Activated T-helper 2 cell treated with anti-CD3 and anti-CD28 coated beads, Interferon-gamma antibody, Interleukin-2, Interleukin-4, amounts not matched to agents 10 μg/mL and 5 μg/mL and 100 μg/mL, durations not matched to agents 14 hours and 24 hours and 36 hours (primary cell): ENCODE data around the gene CTAG1B. TPM values are rescaled to one million over a fixed set of nuclear protein-coding genes. Genes with fewer than 3 reads are reported as not detected.
"Not testable (repeated sequence)": the region's sequence is repeated elsewhere in the genome, so short reads cannot be mapped to it uniquely, and the experiment has no call there.

Experiments used
- DNase-seq: peaks from one replicate; pipeline ENCODE4 v3.0.0; 2021; ENCODE audit warnings: low spot score
- H3K27ac Mint-ChIP-seq: one replicate; pipeline ENCODE4 v1.8.0; 2021; ENCODE audit warnings: mixed read lengths
- H3K27me3 Mint-ChIP-seq: one replicate; pipeline ENCODE4 v1.8.0; 2021; ENCODE audit warnings: low read depth, mixed read lengths
- H3K36me3 Mint-ChIP-seq: one replicate; pipeline ENCODE4 v1.8.0; 2021; ENCODE audit warnings: low read depth, mixed read lengths
- H3K4me1 Mint-ChIP-seq: one replicate; pipeline ENCODE4 v1.8.0; 2021; ENCODE audit warnings: low read depth, mixed read lengths
- H3K4me3 Mint-ChIP-seq: one replicate; pipeline ENCODE4 v1.8.0; 2021; ENCODE audit warnings: low read depth, mild to moderate bottlenecking, moderate library complexity, mixed read lengths
- H3K9me3 Mint-ChIP-seq: one replicate; pipeline ENCODE4 v1.8.0; 2021; ENCODE audit warnings: mixed read lengths
- intact Hi-C: fragments of 100-400 bp; cut with micrococcal nuclease; formaldehyde crosslinking; loops from one replicate; pipeline ENCODE4 v1.15.1; 2023
- total RNA-seq: library from RNA; stranded (reverse); gene quantifications from 2 replicates; pipeline ENCODE4 v1.2.3, GENCODE V29; 2022

The CTAG1B gene
- total RNA-seq, 1 donor from 2014 or later = not detected

DNA sequence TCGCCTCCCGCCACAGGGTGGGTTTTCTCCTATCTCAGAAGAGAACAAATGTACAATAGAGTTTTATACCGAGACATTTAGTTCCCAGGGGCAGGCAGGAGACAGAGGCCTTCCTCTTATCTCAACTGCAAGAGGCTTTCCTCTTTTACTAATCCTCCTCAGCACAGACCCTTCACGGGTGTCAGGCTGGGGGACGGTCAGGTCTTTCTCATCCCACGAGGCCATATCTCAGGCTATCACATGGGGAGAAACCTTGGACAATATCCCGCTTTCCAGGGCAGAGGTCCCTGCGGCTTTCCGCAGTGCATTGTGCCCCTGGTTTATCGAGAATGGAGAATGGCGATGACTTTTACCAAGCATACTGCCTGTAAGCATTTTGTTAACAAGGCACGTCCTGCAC, 10.3 kb downstream of the CTAG1B start:
- H3K4me3 Mint-ChIP-seq, H3K27me3 Mint-ChIP-seq, intact Hi-C loops, H3K9me3 Mint-ChIP-seq, DNase-seq, H3K36me3 Mint-ChIP-seq, H3K27ac Mint-ChIP-seq: not testable (repeated sequence)
- H3K4me1 Mint-ChIP-seq = peaks cover 13% of the 10 kb centered on the region

- intact Hi-C loops, H3K27ac Mint-ChIP-seq, H3K4me3 Mint-ChIP-seq, H3K27me3 Mint-ChIP-seq, H3K36me3 Mint-ChIP-seq, H3K9me3 Mint-ChIP-seq, DNase-seq: not testable (repeated sequence)
- peaks cover 13% of the 10 kb centered on the region for H3K4me1 Mint-ChIP-seq
Measured at GRCh38 chrX:154607976-154608375, 11.1 kb downstream of the CTAG1B start.

GRCh38 chrX:154607370-154607769, 11.7 kb downstream of the CTAG1B start:
- H3K27ac Mint-ChIP-seq = no peak overlapping the region
- H3K4me3 Mint-ChIP-seq = no peak overlapping the region
- no peak for DNase-seq
- intact Hi-C loops = no loop called here
- no peaks in the 10 kb centered on the region for H3K36me3 Mint-ChIP-seq
- no peaks in the 10 kb centered on the region for H3K9me3 Mint-ChIP-seq
- H3K4me1 Mint-ChIP-seq = peaks cover 13% of the 10 kb centered on the region
- no peaks in the 10 kb centered on the region for H3K27me3 Mint-ChIP-seq

- no peak overlapping the region for H3K27ac Mint-ChIP-seq
- DNase-seq = no peak
- H3K36me3 Mint-ChIP-seq = no peaks in the 10 kb centered on the region
- H3K4me3 Mint-ChIP-seq = no peak overlapping the region
- H3K27me3 Mint-ChIP-seq = peaks cover 3% of the 10 kb centered on the region
- H3K9me3 Mint-ChIP-seq = no peaks in the 10 kb centered on the region
- H3K4me1 Mint-ChIP-seq = peaks cover 13% of the 10 kb centered on the region
- intact Hi-C loops = no loop called here
Measured at GRCh38 chrX:154605566-154605965, 13.5 kb downstream of the CTAG1B start.

DNA sequence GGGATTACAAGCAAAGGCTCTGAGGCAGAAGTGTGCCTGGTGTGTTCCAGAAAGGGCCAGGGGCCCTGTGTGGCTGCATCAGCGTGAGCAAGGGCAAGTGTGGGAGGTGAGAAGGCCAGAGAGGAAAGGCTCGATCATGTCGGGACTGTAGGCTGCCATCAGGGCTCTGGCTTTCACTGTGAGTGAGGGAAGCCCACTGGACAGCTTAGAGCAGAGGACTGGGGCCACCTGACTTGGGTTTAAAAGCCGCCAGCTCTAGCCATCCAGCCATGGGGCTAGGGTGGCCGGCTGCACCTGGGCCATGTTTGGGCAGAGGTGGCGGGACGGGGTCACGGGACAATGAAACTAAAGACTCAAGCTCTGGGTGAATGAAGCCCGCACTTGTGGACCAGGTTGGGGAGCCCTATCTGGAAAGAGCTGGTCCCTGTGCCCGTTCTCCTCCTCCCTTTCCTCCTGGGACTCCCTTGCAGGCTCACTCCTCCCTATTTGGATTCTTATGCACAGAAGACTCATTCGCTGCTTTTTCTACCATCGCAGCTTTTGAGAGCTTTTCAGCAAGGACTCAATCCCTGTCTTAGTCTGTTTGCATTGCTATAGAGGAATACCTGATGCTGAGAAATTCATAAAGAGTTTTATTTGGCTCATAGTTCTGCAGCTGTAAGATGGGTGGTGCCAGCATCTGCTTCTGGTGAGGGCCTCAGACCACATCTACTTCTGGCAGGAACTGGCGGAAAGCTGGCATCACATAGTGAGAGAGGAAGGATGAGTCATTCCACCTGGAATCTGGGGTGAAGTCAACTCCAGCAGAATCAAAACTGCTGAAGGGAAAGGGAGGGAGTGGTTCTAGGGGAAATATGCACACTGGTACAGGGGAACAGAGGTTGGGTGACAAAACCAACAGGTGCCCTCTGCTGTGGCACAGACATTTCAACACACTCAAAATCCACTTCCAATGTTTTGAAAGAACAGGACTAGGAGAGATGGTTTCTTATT, 15.3 kb downstream of the CTAG1B start:
- H3K9me3 Mint-ChIP-seq = no peaks in the 10 kb centered on the region
- H3K27ac Mint-ChIP-seq = no peak overlapping the region
- peaks cover 3% of the 10 kb centered on the region for H3K27me3 Mint-ChIP-seq
- no peaks in the 10 kb centered on the region for H3K36me3 Mint-ChIP-seq
- intact Hi-C loops = no loop called here
- H3K4me1 Mint-ChIP-seq = peaks cover 13% of the 10 kb centered on the region
- H3K4me3 Mint-ChIP-seq = no peak overlapping the region
- no peak for DNase-seq

GRCh38 chrX:154602766-154603437, 16.2 kb downstream of the CTAG1B start:
- Mint-ChIP-seq H3K4me1 (peaks cover 13% of the 10 kb centered on the region), H3K27ac (no peak overlapping the region), H3K9me3 (no peaks in the 10 kb centered on the region), H3K36me3 (no peaks in the 10 kb centered on the region), H3K27me3 (peaks cover 5% of the 10 kb centered on the region), H3K4me3 (no peak overlapping the region)
- no peak for DNase-seq
- intact Hi-C loops = no loop called here

- H3K36me3 Mint-ChIP-seq = no peaks in the 10 kb centered on the region
- peaks cover 12% of the 10 kb centered on the region for H3K4me1 Mint-ChIP-seq
- intact Hi-C loops = no loop called here
- no peaks in the 10 kb centered on the region for H3K9me3 Mint-ChIP-seq
- H3K4me3 Mint-ChIP-seq = no peak overlapping the region
- H3K27me3 Mint-ChIP-seq = peaks cover 8% of the 10 kb centered on the region
- no peak overlapping the region for H3K27ac Mint-ChIP-seq
- DNase-seq = no peak
Measured at GRCh38 chrX:154602226-154602625, 16.9 kb downstream of the CTAG1B start.

DNA sequence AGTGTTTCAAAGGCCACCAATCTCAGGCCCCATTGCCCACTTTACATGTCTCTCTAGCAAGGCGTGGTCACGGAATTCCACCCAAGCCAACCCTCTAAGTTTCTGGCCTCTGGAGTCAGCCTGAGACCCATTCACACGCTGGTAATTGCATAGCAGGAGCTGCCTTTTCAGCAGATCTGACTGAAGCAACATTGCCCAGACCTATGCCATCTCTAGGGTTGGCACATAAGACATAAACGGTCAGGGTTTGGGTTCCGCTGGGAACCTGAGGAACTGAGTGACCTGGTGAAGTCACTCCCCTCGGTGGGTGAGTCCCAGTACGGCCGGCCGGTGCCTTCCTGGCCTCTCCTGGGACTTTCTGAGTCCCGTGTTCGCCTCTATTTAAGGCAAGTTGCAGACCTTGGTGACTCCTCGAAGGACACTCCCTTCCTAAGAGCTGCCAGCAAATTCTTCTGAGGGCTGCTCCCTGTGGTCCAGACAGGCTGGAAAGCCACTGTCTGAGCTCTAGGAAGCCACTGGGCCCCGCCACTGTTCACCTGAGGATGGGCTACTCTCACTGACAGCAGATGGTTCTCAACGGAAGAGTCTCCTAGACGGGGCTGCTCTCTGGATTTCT, 18.2 kb downstream of the CTAG1B start:
- H3K36me3 Mint-ChIP-seq = no peaks in the 10 kb centered on the region
- intact Hi-C loops = no loop called here
- peaks cover 4% of the 10 kb centered on the region for H3K4me1 Mint-ChIP-seq
- H3K27me3 Mint-ChIP-seq = peaks cover 8% of the 10 kb centered on the region
- no peak overlapping the region for H3K27ac Mint-ChIP-seq
- no peak for DNase-seq
- no peaks in the 10 kb centered on the region for H3K9me3 Mint-ChIP-seq
- no peak overlapping the region for H3K4me3 Mint-ChIP-seq

GRCh38 chrX:154599531-154599930, 19.6 kb downstream of the CTAG1B start:
- no peak overlapping the region for H3K4me3 Mint-ChIP-seq
- no peaks in the 10 kb centered on the region for H3K36me3 Mint-ChIP-seq
- H3K27ac Mint-ChIP-seq = no peak overlapping the region
- peaks cover 9% of the 10 kb centered on the region for H3K4me1 Mint-ChIP-seq
- H3K27me3 Mint-ChIP-seq = peaks cover 13% of the 10 kb centered on the region
- intact Hi-C loops = no loop called here
- no peak for DNase-seq
- no peaks in the 10 kb centered on the region for H3K9me3 Mint-ChIP-seq

DNA sequence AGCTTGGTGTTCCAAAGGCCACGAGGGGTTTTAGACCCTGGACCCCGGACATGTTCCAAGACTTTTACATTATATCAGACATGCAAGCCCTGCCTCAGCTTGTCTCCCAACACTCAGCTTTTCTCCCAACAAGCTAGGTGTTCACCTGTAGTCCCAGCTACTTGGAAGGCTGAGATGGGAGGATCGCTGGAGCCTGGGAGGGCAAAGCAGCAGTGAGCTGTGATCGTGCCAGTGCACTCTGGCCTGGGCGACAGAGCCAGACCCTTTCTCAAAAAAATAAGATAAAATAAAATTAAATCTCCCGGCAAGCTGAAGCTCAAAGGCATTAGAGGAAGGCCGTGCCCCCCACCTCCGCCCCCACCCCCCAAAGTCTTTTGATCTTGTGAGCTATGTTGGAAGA, 20.4 kb downstream of the CTAG1B start:
- H3K36me3 Mint-ChIP-seq = no peaks in the 10 kb centered on the region
- intact Hi-C loops = no loop called here
- H3K27me3 Mint-ChIP-seq = peaks cover 13% of the 10 kb centered on the region
- H3K4me3 Mint-ChIP-seq = no peak overlapping the region
- DNase-seq = no peak
- peaks cover 9% of the 10 kb centered on the region for H3K4me1 Mint-ChIP-seq
- H3K9me3 Mint-ChIP-seq = no peaks in the 10 kb centered on the region
- no peak overlapping the region for H3K27ac Mint-ChIP-seq

GRCh38 chrX:154597221-154597620, 21.9 kb downstream of the CTAG1B start:
- peaks cover 16% of the 10 kb centered on the region for H3K27me3 Mint-ChIP-seq
- intact Hi-C loops = no loop called here
- DNase-seq = no peak
- H3K9me3 Mint-ChIP-seq = no peaks in the 10 kb centered on the region
- no peaks in the 10 kb centered on the region for H3K36me3 Mint-ChIP-seq
- H3K27ac Mint-ChIP-seq = no peak overlapping the region
- peaks cover 9% of the 10 kb centered on the region for H3K4me1 Mint-ChIP-seq
- no peak overlapping the region for H3K4me3 Mint-ChIP-seq

DNA sequence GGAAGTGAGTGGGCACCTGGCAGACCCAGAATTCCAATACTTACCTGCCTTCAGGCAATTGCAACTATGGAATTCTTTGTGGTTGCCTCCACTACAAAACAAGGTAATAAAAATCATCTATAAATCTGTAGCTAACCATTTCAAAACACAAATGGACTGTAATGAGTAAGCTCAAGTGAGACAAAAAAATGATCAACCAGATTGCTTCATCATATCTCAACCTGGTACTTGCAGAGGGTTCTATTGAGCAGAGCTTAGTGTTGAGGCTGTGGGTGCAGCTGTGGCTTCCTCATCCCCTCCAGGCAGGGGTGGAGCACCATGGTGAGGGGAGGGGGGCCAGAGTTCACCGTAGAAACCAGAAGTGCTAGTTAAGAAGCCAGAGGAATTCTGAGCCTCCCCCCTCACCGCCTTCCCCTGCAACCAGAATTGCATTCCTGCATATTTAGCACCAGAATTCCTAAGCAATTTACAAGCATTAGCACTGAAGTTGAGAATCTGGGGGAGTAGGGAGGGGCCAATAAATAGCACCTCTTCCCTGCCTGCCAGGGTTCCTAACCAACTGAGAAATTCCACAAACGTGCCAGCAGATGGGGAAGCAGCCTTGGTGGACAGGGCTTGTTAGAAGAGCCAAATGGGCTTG, 22.7 kb downstream of the CTAG1B start:
- Mint-ChIP-seq H3K4me3 (no peak overlapping the region), H3K27ac (no peak overlapping the region), H3K4me1 (peaks cover 9% of the 10 kb centered on the region), H3K27me3 (peaks cover 14% of the 10 kb centered on the region), H3K9me3 (no peaks in the 10 kb centered on the region), H3K36me3 (no peaks in the 10 kb centered on the region)
- DNase-seq = no peak
- intact Hi-C loops = no loop called here
